ENCODE measurements around the gene RREB1.

Gene RREB1

DNA sequence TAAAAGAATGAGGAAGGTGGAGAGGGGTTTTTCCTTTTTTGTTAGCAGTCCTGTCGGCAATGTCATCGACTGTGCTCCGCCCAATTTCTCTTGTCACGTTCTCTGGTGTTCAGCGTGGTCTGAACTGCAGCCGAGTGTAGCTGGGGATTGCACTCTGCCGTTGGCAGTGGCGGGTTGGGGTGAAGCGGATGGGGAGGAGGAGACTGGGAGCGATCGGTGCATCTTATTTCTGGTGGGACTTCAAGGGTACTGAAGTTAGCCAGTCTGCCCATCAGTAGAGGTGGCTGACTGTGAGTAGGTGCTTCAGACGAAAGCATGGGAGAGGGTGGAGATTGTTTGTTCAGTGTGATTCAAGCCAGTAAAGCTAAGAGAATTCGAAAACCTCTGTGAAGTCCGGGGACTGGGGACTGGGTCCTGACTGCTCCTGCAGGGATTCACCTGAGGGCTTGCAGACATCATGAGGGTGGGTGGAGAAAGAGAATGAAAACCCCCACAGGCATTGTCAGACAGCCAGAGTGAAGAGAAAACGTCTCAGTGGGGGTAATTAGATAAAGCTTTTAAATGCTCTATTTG lies 5.1 kb downstream of the RREB1 start:
- Histone ChIP-seq H3K4me1 (ENCODE audit: insufficient read depth, low read length) (peaks cover 54% of the 10 kb centered on the region), H3K9me3 (ENCODE audit: low read length) (no peaks in the 10 kb centered on the region), H3K27me3 (ENCODE audit: control insufficient read depth in 1 of 2, insufficient read depth in 2 of 2, low read length in 2 of 2) (no peaks in the 10 kb centered on the region), H3K27ac (ENCODE audit: low read depth, low read length) (peak overlapping the region; percentile 19), H3K9ac (ENCODE audit: low read length) (no peak overlapping the region), H3K36me3 (ENCODE audit: insufficient read depth, low read length) (no peaks in the 10 kb centered on the region), H3K4me3 (ENCODE audit: low read depth in 1 of 2, low read length in 2 of 2) (no peak overlapping the region)

DNA sequence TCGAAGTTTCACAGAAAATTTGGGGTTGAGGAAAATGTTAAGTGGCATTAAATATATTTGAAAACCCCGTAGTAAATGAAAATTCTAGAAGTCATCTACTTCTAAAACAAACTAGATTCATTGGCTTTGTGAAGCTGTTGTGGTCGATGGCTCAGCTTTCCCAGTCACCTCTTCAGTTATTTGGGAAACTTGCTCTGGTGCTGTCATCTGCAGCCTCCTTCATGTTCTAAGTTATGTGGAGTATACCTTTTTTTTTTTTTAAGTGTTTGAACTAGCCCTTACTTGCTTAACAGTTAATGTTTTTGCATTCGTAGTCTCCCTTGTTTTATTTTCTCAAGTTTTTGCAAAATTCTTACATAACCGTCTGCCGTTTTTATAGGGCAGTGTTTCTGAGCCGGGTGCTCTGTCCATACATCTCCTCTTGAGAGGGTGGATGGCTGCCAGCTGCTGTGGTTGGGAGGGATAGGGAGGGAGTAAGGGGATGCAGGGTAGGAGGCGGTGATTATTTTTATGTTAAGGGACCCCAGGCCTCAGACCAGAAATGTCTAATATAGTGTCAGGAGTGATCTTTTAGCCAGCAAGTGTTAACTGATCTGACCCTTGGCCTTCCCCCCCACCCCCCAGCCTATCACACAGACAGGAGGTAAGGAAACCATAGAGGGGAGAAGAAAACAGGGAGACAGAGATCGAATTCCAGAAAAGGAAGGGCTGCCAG lies 7.1 kb downstream of the RREB1 start:
- Histone ChIP-seq H3K27ac (ENCODE audit: low read depth, low read length) (peak overlapping the region; percentile 60), H3K4me3 (ENCODE audit: low read depth in 1 of 2, low read length in 2 of 2) (no peak overlapping the region), H3K9ac (ENCODE audit: low read length) (no peak overlapping the region), H3K9me3 (ENCODE audit: low read length) (no peaks in the 10 kb centered on the region), H3K36me3 (ENCODE audit: insufficient read depth, low read length) (no peaks in the 10 kb centered on the region), H3K27me3 (ENCODE audit: control insufficient read depth in 1 of 2, insufficient read depth in 2 of 2, low read length in 2 of 2) (no peaks in the 10 kb centered on the region), H3K4me1 (ENCODE audit: insufficient read depth, low read length) (peaks cover 50% of the 10 kb centered on the region)

DNA sequence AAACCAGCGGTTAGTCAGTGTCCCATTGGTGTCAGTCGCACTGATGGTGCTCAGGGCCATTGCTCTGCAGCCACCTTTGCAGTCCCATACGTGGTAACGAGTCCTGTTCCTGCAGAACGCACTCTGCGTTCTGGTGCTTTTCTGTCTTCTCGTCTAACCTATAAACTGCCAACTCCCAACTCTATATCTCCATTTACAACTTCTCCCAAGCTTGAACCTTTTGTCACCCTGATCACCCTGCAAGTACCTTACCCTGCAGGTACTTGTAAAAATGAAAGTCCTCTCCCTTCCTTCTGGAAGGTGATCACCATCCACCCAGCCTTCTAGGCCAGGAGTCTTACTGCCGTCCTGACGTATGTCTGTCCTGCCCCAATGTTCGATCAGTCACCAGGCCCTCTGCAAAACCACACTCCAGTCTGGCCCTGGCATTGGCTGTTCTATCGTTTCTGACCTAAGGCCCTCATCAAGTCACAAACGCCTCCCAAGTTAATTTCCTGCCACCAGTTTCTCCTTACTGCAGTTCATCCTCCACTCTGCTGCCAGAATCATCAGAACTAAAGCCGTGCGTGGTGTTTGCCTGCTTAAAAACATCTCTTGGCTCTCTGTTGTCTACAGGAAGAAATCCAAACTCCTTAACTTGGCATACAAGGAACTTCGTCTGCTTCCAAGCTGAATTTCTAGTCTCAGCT lies 7.9 kb downstream of the RREB1 start:
- Histone ChIP-seq H3K27me3 (ENCODE audit: control insufficient read depth in 1 of 2, insufficient read depth in 2 of 2, low read length in 2 of 2) (no peaks in the 10 kb centered on the region), H3K27ac (ENCODE audit: low read depth, low read length) (peak overlapping the region; percentile 60), H3K4me1 (ENCODE audit: insufficient read depth, low read length) (peaks cover 46% of the 10 kb centered on the region), H3K9me3 (ENCODE audit: low read length) (no peaks in the 10 kb centered on the region), H3K4me3 (ENCODE audit: low read depth in 1 of 2, low read length in 2 of 2) (peak overlapping the region in 1 of 2 donors; percentile 20), H3K9ac (ENCODE audit: low read length) (no peak overlapping the region), H3K36me3 (ENCODE audit: insufficient read depth, low read length) (no peaks in the 10 kb centered on the region)

DNA sequence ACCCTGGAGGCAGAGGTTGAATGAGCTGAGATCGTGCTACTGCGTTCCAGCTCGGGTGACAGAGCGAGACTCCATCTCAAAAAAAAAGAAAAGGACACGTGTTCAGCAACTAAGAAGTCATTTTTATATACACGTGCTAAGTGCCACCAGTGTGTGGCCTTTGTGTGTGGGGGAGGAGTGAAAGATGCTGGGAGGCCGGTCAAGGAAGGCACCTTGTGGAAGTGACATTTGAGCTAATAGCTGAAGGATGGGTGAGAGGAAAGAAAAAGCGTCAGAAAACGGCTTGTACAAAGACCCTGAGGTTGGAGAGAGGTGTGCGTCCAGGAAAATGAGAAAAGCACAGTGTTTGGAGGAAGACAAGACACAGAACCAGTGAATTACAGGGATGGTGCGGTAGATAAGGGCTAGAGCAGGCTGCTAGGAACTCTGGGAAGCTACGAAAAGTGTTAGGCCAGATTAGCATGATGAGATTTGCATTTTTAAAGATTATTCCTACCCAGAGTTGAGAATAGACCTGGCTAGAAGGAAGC lies 11.6 kb downstream of the RREB1 start:
- Histone ChIP-seq H3K9me3 (ENCODE audit: low read length) (no peaks in the 10 kb centered on the region), H3K4me1 (ENCODE audit: insufficient read depth, low read length) (peaks cover 34% of the 10 kb centered on the region), H3K9ac (ENCODE audit: low read length) (no peak overlapping the region), H3K4me3 (ENCODE audit: low read depth in 1 of 2, low read length in 2 of 2) (no peak overlapping the region), H3K27ac (ENCODE audit: low read depth, low read length) (no peak overlapping the region), H3K36me3 (ENCODE audit: insufficient read depth, low read length) (peaks cover 6% of the 10 kb centered on the region), H3K27me3 (ENCODE audit: control insufficient read depth in 1 of 2, insufficient read depth in 2 of 2, low read length in 2 of 2) (no peaks in the 10 kb centered on the region)

DNA sequence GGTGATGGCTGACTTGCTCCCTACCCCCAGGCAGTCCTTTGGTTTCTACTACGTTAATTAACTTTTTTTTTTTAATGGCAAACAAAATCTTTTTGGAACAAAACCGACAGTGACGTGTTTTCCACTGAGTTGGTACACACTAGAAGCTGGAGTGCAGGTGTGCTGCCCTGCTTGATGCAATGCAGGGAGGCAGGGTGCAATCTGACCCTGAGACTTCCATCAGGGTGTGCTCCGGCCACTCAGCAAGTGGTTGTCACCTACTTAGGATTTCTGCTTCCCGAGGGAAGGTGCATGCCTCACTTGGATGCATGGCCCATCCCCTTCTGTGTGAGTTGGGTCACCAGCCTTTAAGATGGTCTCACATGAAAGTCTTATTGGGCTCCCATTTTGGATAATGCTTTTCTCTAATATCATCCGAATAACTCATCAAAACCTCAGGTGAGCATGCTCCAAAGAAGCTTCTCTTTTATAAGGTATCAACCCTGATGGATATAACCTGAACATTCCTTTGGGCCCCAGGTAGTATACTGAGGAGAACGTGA lies 14.0 kb downstream of the RREB1 start:
- H3K4me1 ChIP-seq (ENCODE audit: insufficient read depth, low read length): peaks cover 17% of the 10 kb centered on the region

DNA sequence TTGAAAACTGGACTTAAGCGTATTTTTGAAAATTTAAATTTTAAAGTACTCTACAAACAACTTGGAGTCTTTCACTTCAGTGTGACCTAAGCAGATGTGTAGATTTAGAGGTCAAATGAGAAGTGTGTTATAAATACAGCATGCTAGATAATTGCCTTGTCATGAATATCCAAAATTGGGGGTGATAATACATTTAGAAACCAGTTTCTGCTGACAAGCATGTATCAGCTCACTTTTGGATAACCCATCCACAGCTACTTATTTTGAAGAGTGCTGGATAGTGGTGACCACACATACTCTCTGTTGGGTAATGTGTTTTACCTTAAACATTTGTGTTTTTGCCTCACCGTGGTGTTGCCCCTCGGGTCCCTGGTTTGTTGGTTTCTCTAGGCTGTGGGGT lies 14.9 kb downstream of the RREB1 start:
- H3K9ac ChIP-seq (ENCODE audit: low read length): no peak overlapping the region
- peaks cover 6% of the 10 kb centered on the region for H3K36me3 ChIP-seq (ENCODE audit: insufficient read depth, low read length)
- peaks cover 14% of the 10 kb centered on the region for H3K4me1 ChIP-seq (ENCODE audit: insufficient read depth, low read length)
- no peaks in the 10 kb centered on the region for H3K9me3 ChIP-seq (ENCODE audit: low read length)
- H3K27me3 ChIP-seq (ENCODE audit: control insufficient read depth in 1 of 2, insufficient read depth in 2 of 2, low read length in 2 of 2): no peaks in the 10 kb centered on the region
- H3K4me3 ChIP-seq (ENCODE audit: low read depth in 1 of 2, low read length in 2 of 2): no peak overlapping the region
- H3K27ac ChIP-seq (ENCODE audit: low read depth, low read length): no peak overlapping the region

More for the DNA sequence above, 14.0 kb downstream of the RREB1 start:
- no peaks in the 10 kb centered on the region for H3K9me3 ChIP-seq (ENCODE audit: low read length)
- no peak overlapping the region for H3K4me3 ChIP-seq (ENCODE audit: low read depth in 1 of 2, low read length in 2 of 2)
- no peaks in the 10 kb centered on the region for H3K27me3 ChIP-seq (ENCODE audit: control insufficient read depth in 1 of 2, insufficient read depth in 2 of 2, low read length in 2 of 2)
- H3K36me3 ChIP-seq (ENCODE audit: insufficient read depth, low read length): peaks cover 6% of the 10 kb centered on the region
- H3K9ac ChIP-seq (ENCODE audit: low read length): no peak overlapping the region
- no peak overlapping the region for H3K27ac ChIP-seq (ENCODE audit: low read depth, low read length)

DNA sequence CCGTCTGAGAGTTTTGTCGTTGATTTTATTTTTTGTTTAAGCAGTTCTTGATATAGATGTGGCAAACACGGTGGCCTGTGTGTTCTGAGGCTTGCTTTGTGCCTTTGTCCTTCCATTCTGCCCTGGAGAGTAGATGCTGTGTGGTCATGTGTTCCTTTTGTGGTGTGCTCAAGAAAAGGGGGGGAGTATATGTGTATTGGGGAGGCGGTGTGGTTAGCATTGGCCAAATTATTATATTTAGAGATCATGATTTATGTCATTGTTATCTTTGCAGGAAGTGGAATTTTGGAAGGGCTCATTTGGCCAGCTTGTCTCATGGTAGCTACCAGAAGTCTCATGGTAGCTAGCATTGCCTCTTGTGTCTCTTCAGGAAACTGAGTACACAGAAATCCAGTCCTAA lies 16.4 kb downstream of the RREB1 start:
- peaks cover 6% of the 10 kb centered on the region for H3K36me3 ChIP-seq (ENCODE audit: insufficient read depth, low read length)
- peaks cover 18% of the 10 kb centered on the region for H3K4me1 ChIP-seq (ENCODE audit: insufficient read depth, low read length)
- H3K9me3 ChIP-seq (ENCODE audit: low read length): no peaks in the 10 kb centered on the region
- no peak overlapping the region for H3K27ac ChIP-seq (ENCODE audit: low read depth, low read length)
- H3K4me3 ChIP-seq (ENCODE audit: low read depth in 1 of 2, low read length in 2 of 2): no peak overlapping the region
- no peak overlapping the region for H3K9ac ChIP-seq (ENCODE audit: low read length)
- H3K27me3 ChIP-seq (ENCODE audit: control insufficient read depth in 1 of 2, insufficient read depth in 2 of 2, low read length in 2 of 2): no peaks in the 10 kb centered on the region

DNA sequence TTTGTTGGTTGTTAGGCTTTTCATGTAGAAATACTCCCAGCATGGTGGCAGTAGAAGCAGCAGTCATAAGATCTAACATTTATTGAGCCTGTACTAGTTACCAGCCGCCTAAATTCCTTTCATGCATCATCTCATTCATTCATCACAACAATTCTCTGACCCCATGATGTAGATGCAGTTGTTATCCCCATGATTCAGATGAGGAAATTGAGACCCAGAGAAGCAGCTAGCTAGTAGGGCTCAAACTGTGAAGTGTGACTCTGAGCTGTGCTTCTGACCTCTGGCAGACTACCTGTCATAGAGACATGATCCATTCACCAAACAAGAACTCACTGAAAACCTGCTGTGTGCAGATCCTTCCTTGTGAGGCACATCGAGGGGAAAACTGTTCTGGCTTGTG lies 16.9 kb downstream of the RREB1 start:
- Histone ChIP-seq H3K27me3 (ENCODE audit: control insufficient read depth in 1 of 2, insufficient read depth in 2 of 2, low read length in 2 of 2) (no peaks in the 10 kb centered on the region), H3K4me3 (ENCODE audit: low read depth in 1 of 2, low read length in 2 of 2) (no peak overlapping the region), H3K9ac (ENCODE audit: low read length) (no peak overlapping the region), H3K36me3 (ENCODE audit: insufficient read depth, low read length) (peaks cover 6% of the 10 kb centered on the region), H3K9me3 (ENCODE audit: low read length) (no peaks in the 10 kb centered on the region), H3K27ac (ENCODE audit: low read depth, low read length) (no peak overlapping the region), H3K4me1 (ENCODE audit: insufficient read depth, low read length) (peaks cover 23% of the 10 kb centered on the region)

DNA sequence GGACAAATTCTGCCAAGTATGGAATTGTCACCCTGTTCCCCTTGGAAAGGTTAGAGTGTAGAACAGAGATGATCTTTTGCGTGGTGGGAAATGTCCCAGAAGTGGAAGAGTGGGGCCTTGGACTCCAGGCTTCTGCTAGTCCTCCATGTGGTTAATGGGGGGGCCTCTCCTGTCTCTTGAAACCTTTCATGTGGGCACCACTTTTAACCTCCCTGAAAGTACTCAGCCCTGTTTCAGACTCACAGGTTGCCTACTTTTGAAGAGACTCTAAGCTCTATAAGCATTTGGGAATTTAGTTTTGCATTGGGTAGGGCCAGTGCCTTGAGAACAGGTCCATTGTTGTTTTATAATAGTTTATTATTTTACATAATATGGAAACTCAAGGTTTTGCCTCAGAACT lies 17.5 kb downstream of the RREB1 start:
- H3K9ac ChIP-seq (ENCODE audit: low read length): no peak overlapping the region
- H3K9me3 ChIP-seq (ENCODE audit: low read length): no peaks in the 10 kb centered on the region
- H3K4me1 ChIP-seq (ENCODE audit: insufficient read depth, low read length): peaks cover 30% of the 10 kb centered on the region
- peaks cover 6% of the 10 kb centered on the region for H3K36me3 ChIP-seq (ENCODE audit: insufficient read depth, low read length)
- no peaks in the 10 kb centered on the region for H3K27me3 ChIP-seq (ENCODE audit: control insufficient read depth in 1 of 2, insufficient read depth in 2 of 2, low read length in 2 of 2)
- no peak overlapping the region for H3K27ac ChIP-seq (ENCODE audit: low read depth, low read length)
- H3K4me3 ChIP-seq (ENCODE audit: low read depth in 1 of 2, low read length in 2 of 2): no peak overlapping the region

DNA sequence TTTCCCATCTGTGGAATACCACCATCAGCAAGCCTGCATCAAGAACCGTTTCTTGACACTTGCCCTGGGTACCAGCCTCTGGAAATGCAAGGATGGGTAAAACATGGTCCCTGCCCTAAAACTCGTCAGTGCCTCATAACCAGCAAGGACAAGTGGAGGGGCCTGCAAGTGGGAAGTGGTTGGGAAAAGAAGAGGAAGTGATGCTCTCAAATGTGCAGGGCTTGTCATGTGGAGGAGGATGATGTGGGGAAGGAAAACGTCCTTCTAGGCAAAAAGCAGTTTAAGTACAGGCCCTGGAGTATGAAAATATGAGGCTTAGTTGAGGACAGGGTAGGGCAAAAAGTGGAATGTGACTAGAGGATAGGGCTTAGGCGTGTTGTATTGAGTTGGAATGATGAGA lies 19.0 kb downstream of the RREB1 start:
- Histone ChIP-seq H3K9ac (ENCODE audit: low read length) (no peak overlapping the region), H3K4me1 (ENCODE audit: insufficient read depth, low read length) (peaks cover 31% of the 10 kb centered on the region), H3K4me3 (ENCODE audit: low read depth in 1 of 2, low read length in 2 of 2) (no peak overlapping the region), H3K27me3 (ENCODE audit: control insufficient read depth in 1 of 2, insufficient read depth in 2 of 2, low read length in 2 of 2) (no peaks in the 10 kb centered on the region), H3K36me3 (ENCODE audit: insufficient read depth, low read length) (peaks cover 6% of the 10 kb centered on the region), H3K9me3 (ENCODE audit: low read length) (no peaks in the 10 kb centered on the region), H3K27ac (ENCODE audit: low read depth, low read length) (no peak overlapping the region)

DNA sequence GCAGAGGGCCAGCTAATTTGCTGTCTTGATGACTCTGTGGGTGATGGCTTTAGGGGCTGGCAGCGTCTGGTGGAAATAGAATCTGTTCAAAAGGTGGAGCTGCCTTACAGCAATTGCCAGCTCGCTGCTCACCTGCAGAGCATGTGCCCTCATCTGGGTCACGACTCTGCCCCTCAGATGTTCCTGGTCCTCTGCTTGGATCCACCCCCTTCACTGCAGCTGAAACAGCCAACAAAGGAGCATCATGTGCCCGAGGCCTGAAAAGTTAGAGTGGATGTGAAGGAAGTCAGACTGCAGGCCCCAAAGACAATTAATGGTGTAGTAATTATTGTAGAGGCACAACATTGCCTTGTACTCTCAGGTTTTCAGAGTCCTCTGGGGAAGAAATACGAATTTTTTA lies 19.9 kb downstream of the RREB1 start:
- peaks cover 4% of the 10 kb centered on the region for H3K36me3 ChIP-seq (ENCODE audit: insufficient read depth, low read length)
- H3K27ac ChIP-seq (ENCODE audit: low read depth, low read length): no peak overlapping the region
- H3K9ac ChIP-seq (ENCODE audit: low read length): no peak overlapping the region
- no peaks in the 10 kb centered on the region for H3K27me3 ChIP-seq (ENCODE audit: control insufficient read depth in 1 of 2, insufficient read depth in 2 of 2, low read length in 2 of 2)
- no peaks in the 10 kb centered on the region for H3K9me3 ChIP-seq (ENCODE audit: low read length)
- H3K4me3 ChIP-seq (ENCODE audit: low read depth in 1 of 2, low read length in 2 of 2): no peak overlapping the region
- peaks cover 31% of the 10 kb centered on the region for H3K4me1 ChIP-seq (ENCODE audit: insufficient read depth, low read length)
